ENCODE measurements around the gene MYZAP.

GRCh38 chr15:57547243-57547755 is 44.4 kb upstream of the MYZAP start:
- TF ChIP-seq POLR2AphosphoS5 (IDR thresholded peaks at IDR 0.05): no peak
- no peak for TF ChIP-seq CTCF (IDR thresholded peaks at IDR 0.05 in 8 of 11, conservative IDR thresholded peaks at IDR 0.05 in 3 of 11)

All from spleen (tissue), 7 donors.